H9 (cell line): Measurements from ENCODE around the gene DPH5. TPM values are rescaled to one million over a fixed set of nuclear protein-coding genes. Genes with fewer than 3 reads are reported as not detected.

Experiments
- DNase-seq: peaks from one replicate; pipeline ENCODE4 v3.0.0-alpha.2; 2017
- H2AFZ ChIP-seq: one replicate; pipeline ENCODE4 v1.6.1; 2013; ENCODE audit warnings: mild to moderate bottlenecking, low read length, control low read depth, moderate library complexity
- H2AK5ac ChIP-seq: 2 replicates; pipeline ENCODE4 v1.6.1; 2013; ENCODE audit warnings: low read length, control low read depth, mixed read lengths; ENCODE audit not compliant: insufficient read length
- H2BK120ac ChIP-seq: one replicate; pipeline ENCODE4 v1.6.1; 2013; ENCODE audit warnings: low read depth, mild to moderate bottlenecking, low read length, control low read depth, inconsistent platforms; ENCODE audit not compliant: poor library complexity, severe bottlenecking
- H2BK12ac ChIP-seq: 2 replicates; pipeline ENCODE4 v1.6.1; 2013; ENCODE audit warnings: low read length, control low read depth, mixed read lengths, low read depth; ENCODE audit not compliant: insufficient read length
- H2BK15ac ChIP-seq: 2 replicates; pipeline ENCODE4 v1.6.1; 2013; ENCODE audit warnings: low read depth, low read length, control low read depth
- H2BK20ac ChIP-seq: one replicate; pipeline ENCODE4 v1.6.1; 2013; ENCODE audit warnings: low read depth, mild to moderate bottlenecking, low read length, control low read depth, inconsistent platforms; ENCODE audit not compliant: poor library complexity, severe bottlenecking
- H2BK5ac ChIP-seq: 2 replicates; pipeline ENCODE4 v1.6.1; 2013; ENCODE audit warnings: low read length, control low read depth, mixed read lengths; ENCODE audit not compliant: insufficient read length
- H3K14ac ChIP-seq: 2 replicates; pipeline ENCODE4 v1.6.1; 2013; ENCODE audit warnings: low read length, control low read depth; ENCODE audit not compliant: insufficient read depth
- H3K18ac ChIP-seq: 2 replicates; pipeline ENCODE4 v1.6.1; 2013; ENCODE audit warnings: low read depth, mild to moderate bottlenecking, mixed read lengths, low read length, control low read depth; ENCODE audit not compliant: insufficient read length
- H3K23ac ChIP-seq: 2 replicates; pipeline ENCODE4 v1.6.1; 2013; ENCODE audit warnings: low read length, control low read depth, mixed read lengths, low read depth; ENCODE audit not compliant: insufficient read length
- H3K23me2 ChIP-seq: 2 replicates; pipeline ENCODE4 v1.6.1; 2013; ENCODE audit warnings: low read depth, mild to moderate bottlenecking, mixed read lengths, low read length, control low read depth; ENCODE audit not compliant: insufficient read length, poor library complexity, severe bottlenecking
- H3K27ac ChIP-seq: 2 replicates; pipeline ENCODE4 v1.5.1; 2013; ENCODE audit warnings: low read length, control low read depth, mixed read lengths, low read depth; ENCODE audit not compliant: insufficient read length
- H3K27me3 ChIP-seq: 2 replicates; pipeline ENCODE4 v1.6.1; 2013; ENCODE audit warnings: low read length, control low read depth, inconsistent platforms; ENCODE audit not compliant: insufficient read depth
- H3K4ac ChIP-seq: 2 replicates; pipeline ENCODE4 v1.6.1; 2013; ENCODE audit warnings: low read depth, mild to moderate bottlenecking, control low read depth, inconsistent platforms, low read length, moderate library complexity
- H3K4me1 ChIP-seq: 2 replicates; pipeline ENCODE4 v1.6.1; 2013; ENCODE audit warnings: low read length, control low read depth, inconsistent platforms; ENCODE audit not compliant: insufficient read depth
- H3K4me2 ChIP-seq: 2 replicates; pipeline ENCODE4 v1.6.1; 2013; ENCODE audit warnings: low read length, control low read depth, mixed read lengths; ENCODE audit not compliant: insufficient read length, insufficient read depth
- H3K56ac ChIP-seq: 2 replicates; pipeline ENCODE4 v1.6.1; 2013; ENCODE audit warnings: low read depth, mild to moderate bottlenecking, mixed read lengths, low read length, control low read depth; ENCODE audit not compliant: insufficient read length
- H3K79me1 ChIP-seq: 2 replicates; pipeline ENCODE4 v1.6.1; 2013; ENCODE audit warnings: low read depth, mild to moderate bottlenecking, moderate library complexity, low read length, control low read depth, inconsistent platforms; ENCODE audit not compliant: insufficient read depth, poor library complexity, severe bottlenecking
- H3K79me2 ChIP-seq: 2 replicates; pipeline ENCODE4 v1.6.1; 2013; ENCODE audit warnings: low read length, control low read depth, inconsistent platforms; ENCODE audit not compliant: insufficient read depth
- H3K9ac ChIP-seq: 2 replicates; pipeline ENCODE4 v1.6.1; 2013; ENCODE audit warnings: low read length, control low read depth, mixed read lengths; ENCODE audit not compliant: insufficient read length; ENCODE audit errors: extremely low read depth
- H3K9me3 ChIP-seq: one replicate; pipeline ENCODE4 v1.6.1; 2013; ENCODE audit warnings: low read depth, low read length, inconsistent platforms; ENCODE audit not compliant: control insufficient read depth
- H3T11ph ChIP-seq: one replicate; pipeline ENCODE4 v1.6.1; 2013; ENCODE audit warnings: mild to moderate bottlenecking, low read length, control low read depth, inconsistent platforms
- H4K20me1 ChIP-seq: one replicate; pipeline ENCODE4 v1.6.1; 2013; ENCODE audit not compliant: control insufficient read depth, insufficient read length, insufficient read depth
- H4K5ac ChIP-seq: 2 replicates; pipeline ENCODE4 v1.6.1; 2013; ENCODE audit warnings: low read depth, mild to moderate bottlenecking, mixed read lengths, low read length, control low read depth; ENCODE audit not compliant: insufficient read length
- H4K8ac ChIP-seq: replicated peaks from 2 replicates; pipeline ENCODE4 v1.6.1; 2013; ENCODE audit warnings: low read length, control low read depth, mixed read lengths, low read depth; ENCODE audit not compliant: insufficient read length
- H4K91ac ChIP-seq: 2 replicates; pipeline ENCODE4 v1.6.1; 2013; ENCODE audit warnings: low read depth, mild to moderate bottlenecking, moderate library complexity, mixed read lengths, low read length, control low read depth; ENCODE audit not compliant: insufficient read length
- H3K27ac Mint-ChIP-seq, 3 experiments: 2 replicates in 2 of 3; 3 replicates in 1 of 3; pipeline ENCODE4 v1.8.0; 2020 to 2021; ENCODE audit warnings: mixed read lengths in 3 of 3, mild to moderate bottlenecking in 1 of 3, moderate library complexity in 1 of 3
- H3K27me3 Mint-ChIP-seq: 2 replicates; pipeline ENCODE4 v1.8.0; 2021; ENCODE audit warnings: low read depth, mild to moderate bottlenecking, moderate library complexity, mixed read lengths
- H3K36me3 Mint-ChIP-seq, 3 experiments: 2 replicates in 2 of 3; 3 replicates in 1 of 3; pipeline ENCODE4 v1.8.0; 2020 to 2021; ENCODE audit warnings: low read depth in 3 of 3, mixed read lengths in 3 of 3; ENCODE audit not compliant: insufficient read depth in 1 of 3
- H3K4me1 Mint-ChIP-seq, 2 experiments: 2 replicates each; pipeline ENCODE4 v1.8.0; 2020; ENCODE audit warnings: mixed read lengths in 2 of 2
- H3K4me3 Mint-ChIP-seq, 2 experiments: 2 replicates in 1 of 2; 3 replicates in 1 of 2; pipeline ENCODE4 v1.8.0; 2020 to 2021; ENCODE audit warnings: mild to moderate bottlenecking in 2 of 2, mixed read lengths in 2 of 2, moderate library complexity in 1 of 2
- H3K9me3 Mint-ChIP-seq, 2 experiments: 2 replicates in 1 of 2; 3 replicates in 1 of 2; pipeline ENCODE4 v1.8.0; 2020; ENCODE audit warnings: mild to moderate bottlenecking in 2 of 2, mixed read lengths in 2 of 2, moderate library complexity in 1 of 2
- WGBS: extraction: QIAGEN DNeasy Blood & Tissue Kit; methylation state at CpG from one replicate; pipeline ENCODE4 v1.1.7; 2013; ENCODE audit warnings: missing lambda C conversion rate, low lambda C conversion rate, mixed read lengths; ENCODE audit not compliant: insufficient read length; ENCODE audit errors: extremely low coverage; 5-methylcytosine and 5-hydroxymethylcytosine counted together
- total RNA-seq: library from RNA; stranded (reverse); gene quantifications from 2 replicates; pipeline ENCODE4 v1.2.1, GENCODE V29; 2021
- TF ChIP-seq, protein P1 (sequence below): fragments of 200-600 bp; sonication (generic); conservative IDR thresholded peaks from 3 replicates; pipeline ENCODE4 v1.8.0; 2021; ENCODE audit warnings: antibody characterized with exemption, mild to moderate bottlenecking

Gene DPH5
- total RNA-seq, 1 experiment from 2014 or later = 49.4 TPM

DNA sequence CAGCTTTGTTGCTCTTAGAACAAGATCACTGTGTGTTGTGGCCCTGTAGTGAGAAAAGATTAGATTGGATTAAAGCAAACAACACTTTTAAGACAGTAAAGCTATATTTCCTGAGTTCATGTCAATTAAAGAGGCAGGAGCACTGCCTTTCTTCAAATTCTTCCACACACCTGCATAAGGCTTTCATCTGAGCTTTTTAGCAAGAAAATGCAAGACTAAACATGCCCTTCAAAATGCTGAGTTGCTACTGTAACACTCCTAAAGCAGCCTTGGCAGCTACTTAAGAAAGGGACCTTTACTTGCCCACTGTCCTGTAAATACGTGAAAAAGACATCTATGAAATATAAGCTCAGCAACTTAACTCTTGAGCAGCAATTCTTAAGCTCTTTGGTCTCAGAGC lies 11.8 kb downstream of the DPH5 start:
- Histone ChIP-seq H4K91ac (no peak overlapping the region), H2BK5ac (no peak overlapping the region), H2BK15ac (no peak overlapping the region), H4K20me1 (no peaks in the 10 kb centered on the region), H3K27ac (no peak overlapping the region), H3K9ac (no peak overlapping the region), H2BK12ac (no peak overlapping the region), H3K79me1 (no peaks in the 10 kb centered on the region), H2BK120ac (no peak overlapping the region), H3K14ac (no peak overlapping the region), H3K18ac (no peak overlapping the region), H3K23me2 (no peaks in the 10 kb centered on the region), H2BK20ac (no peak overlapping the region), H3K56ac (no peak overlapping the region), H3K27me3 (no peaks in the 10 kb centered on the region), H3K9me3 (no peaks in the 10 kb centered on the region), H2AK5ac (no peak overlapping the region), H4K5ac (no peak overlapping the region), H4K8ac (no peak overlapping the region), H3K79me2 (no peaks in the 10 kb centered on the region), H3K4ac (no peak overlapping the region), H3K23ac (no peak overlapping the region), H3K4me2 (no peak overlapping the region), H2AFZ (no peak overlapping the region), H3K4me1 (no peaks in the 10 kb centered on the region), H3T11ph (no peak overlapping the region)
- Mint-ChIP-seq H3K27me3 (no peaks in the 10 kb centered on the region), H3K4me3 (no peak overlapping the region), H3K9me3 (no peaks in the 10 kb centered on the region), H3K27ac (peak overlapping the region in 1 of 3 experiments; percentile 28; a peak in 1 of 7 replicates), H3K4me1 (peaks cover 7 to 8% of the 10 kb centered on the region in 2 experiments), H3K36me3 (peaks cover 17 to 45% (median 30%) of the 10 kb centered on the region in 3 experiments; a peak in 6 of 7 replicates)
- TF ChIP-seq, protein P1, sequence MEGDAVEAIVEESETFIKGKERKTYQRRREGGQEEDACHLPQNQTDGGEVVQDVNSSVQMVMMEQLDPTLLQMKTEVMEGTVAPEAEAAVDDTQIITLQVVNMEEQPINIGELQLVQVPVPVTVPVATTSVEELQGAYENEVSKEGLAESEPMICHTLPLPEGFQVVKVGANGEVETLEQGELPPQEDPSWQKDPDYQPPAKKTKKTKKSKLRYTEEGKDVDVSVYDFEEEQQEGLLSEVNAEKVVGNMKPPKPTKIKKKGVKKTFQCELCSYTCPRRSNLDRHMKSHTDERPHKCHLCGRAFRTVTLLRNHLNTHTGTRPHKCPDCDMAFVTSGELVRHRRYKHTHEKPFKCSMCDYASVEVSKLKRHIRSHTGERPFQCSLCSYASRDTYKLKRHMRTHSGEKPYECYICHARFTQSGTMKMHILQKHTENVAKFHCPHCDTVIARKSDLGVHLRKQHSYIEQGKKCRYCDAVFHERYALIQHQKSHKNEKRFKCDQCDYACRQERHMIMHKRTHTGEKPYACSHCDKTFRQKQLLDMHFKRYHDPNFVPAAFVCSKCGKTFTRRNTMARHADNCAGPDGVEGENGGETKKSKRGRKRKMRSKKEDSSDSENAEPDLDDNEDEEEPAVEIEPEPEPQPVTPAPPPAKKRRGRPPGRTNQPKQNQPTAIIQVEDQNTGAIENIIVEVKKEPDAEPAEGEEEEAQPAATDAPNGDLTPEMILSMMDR = no peak
- WGBS = no CpG with 5 or more reads among the region's 1 CpG
- no peak for DNase-seq
